Panc1 (cell line): Measurements from ENCODE around the gene HHAT.

Experiments used
- POLR2AphosphoS5 ChIP-seq: IDR thresholded peaks from 2 replicates; pipeline ENCODE4 v1.6.1; 2012; ENCODE audit warnings: mild to moderate bottlenecking, low read depth, low read length, moderate library complexity
- SIN3A ChIP-seq: IDR thresholded peaks from 2 replicates; pipeline ENCODE4 v1.6.1; 2012; ENCODE audit warnings: low read depth, mild to moderate bottlenecking, low read length, moderate library complexity, borderline replicate concordance; ENCODE audit not compliant: insufficient read depth
- TF ChIP-seq, protein P1 (sequence below): fragments of 450-650 bp; IDR thresholded peaks from 2 replicates; pipeline ENCODE4 v1.5.1; 2017; ENCODE audit warnings: mild to moderate bottlenecking

DNA sequence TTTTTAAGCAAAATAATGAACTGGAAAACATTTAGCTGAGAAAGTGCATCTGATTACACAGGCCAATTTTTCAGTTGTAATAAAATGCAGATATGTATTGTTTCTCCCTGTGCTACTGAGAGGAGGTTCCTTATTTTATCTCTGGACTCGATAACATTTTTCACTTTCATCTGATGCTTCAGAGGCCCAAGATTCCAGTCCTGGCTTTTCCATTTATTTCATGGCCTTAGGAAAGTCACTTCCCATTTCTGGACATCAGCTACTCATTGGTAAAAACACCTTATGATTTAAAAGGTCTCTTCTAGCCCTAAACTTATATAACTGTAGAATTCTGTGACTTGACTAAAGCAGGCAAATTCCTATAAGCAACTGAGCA, 203.5 kb downstream of the HHAT start:
- TF ChIP-seq POLR2AphosphoS5 (no peak), SIN3A (no peak)
- TF ChIP-seq, protein P1, sequence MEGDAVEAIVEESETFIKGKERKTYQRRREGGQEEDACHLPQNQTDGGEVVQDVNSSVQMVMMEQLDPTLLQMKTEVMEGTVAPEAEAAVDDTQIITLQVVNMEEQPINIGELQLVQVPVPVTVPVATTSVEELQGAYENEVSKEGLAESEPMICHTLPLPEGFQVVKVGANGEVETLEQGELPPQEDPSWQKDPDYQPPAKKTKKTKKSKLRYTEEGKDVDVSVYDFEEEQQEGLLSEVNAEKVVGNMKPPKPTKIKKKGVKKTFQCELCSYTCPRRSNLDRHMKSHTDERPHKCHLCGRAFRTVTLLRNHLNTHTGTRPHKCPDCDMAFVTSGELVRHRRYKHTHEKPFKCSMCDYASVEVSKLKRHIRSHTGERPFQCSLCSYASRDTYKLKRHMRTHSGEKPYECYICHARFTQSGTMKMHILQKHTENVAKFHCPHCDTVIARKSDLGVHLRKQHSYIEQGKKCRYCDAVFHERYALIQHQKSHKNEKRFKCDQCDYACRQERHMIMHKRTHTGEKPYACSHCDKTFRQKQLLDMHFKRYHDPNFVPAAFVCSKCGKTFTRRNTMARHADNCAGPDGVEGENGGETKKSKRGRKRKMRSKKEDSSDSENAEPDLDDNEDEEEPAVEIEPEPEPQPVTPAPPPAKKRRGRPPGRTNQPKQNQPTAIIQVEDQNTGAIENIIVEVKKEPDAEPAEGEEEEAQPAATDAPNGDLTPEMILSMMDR, result no peak
